Neural cell (in vitro differentiated cells): ENCODE results near the gene SPOCK1. TPM values are rescaled to one million over a fixed set of nuclear protein-coding genes. Genes with fewer than 3 reads are reported as not detected.

Experiments
- H2AFZ ChIP-seq: fragments of 200-600, 300-800 bp; sonication (generic), shearing (Covaris generic); 2 replicates; pipeline ENCODE4 v1.6.0; 2014; ENCODE audit warnings: low read depth, mild to moderate bottlenecking, antibody characterized with exemption, low read length, moderate library complexity
- H3F3A ChIP-seq: fragments of 200-600 bp; shearing (Covaris generic); 2 replicates; pipeline ENCODE4 v1.6.1; 2016; ENCODE audit warnings: mild to moderate bottlenecking, moderate library complexity, mixed read lengths, antibody characterized with exemption, low read length; ENCODE audit not compliant: insufficient read depth, poor library complexity, severe bottlenecking
- H3K27ac ChIP-seq: fragments of 200-600, 300-800 bp; sonication (generic), shearing (Covaris generic); 2 replicates; pipeline ENCODE4 v1.5.1; 2014; ENCODE audit warnings: mild to moderate bottlenecking, low read length, moderate library complexity
- H3K27me3 ChIP-seq: fragments of 300-800, 200-600 bp; sonication (generic), shearing (Covaris generic); 2 replicates; pipeline ENCODE4 v1.6.0; 2014; ENCODE audit warnings: mild to moderate bottlenecking, low read depth, low read length, moderate library complexity; ENCODE audit not compliant: insufficient read depth
- H3K36me3 ChIP-seq: fragments of 300-800, 200-600 bp; sonication (generic), shearing (Covaris generic); 2 replicates; pipeline ENCODE4 v1.5.1; 2014; ENCODE audit warnings: mild to moderate bottlenecking, antibody characterized with exemption, low read length, moderate library complexity; ENCODE audit not compliant: insufficient read depth
- H3K4me2 ChIP-seq: fragments of 300-800, 200-600 bp; sonication (generic), shearing (Covaris generic); 2 replicates; pipeline ENCODE4 v1.6.0; 2014; ENCODE audit warnings: mild to moderate bottlenecking, low read length
- H3K4me3 ChIP-seq: fragments of 300-800, 200-600 bp; sonication (generic), shearing (Covaris generic); 2 replicates; pipeline ENCODE4 v1.5.1; 2014; ENCODE audit warnings: mild to moderate bottlenecking, low read length, moderate library complexity
- H3K79me2 ChIP-seq: fragments of 200-600 bp; shearing (Covaris generic); replicated peaks from 2 replicates; pipeline ENCODE4 v1.6.0; 2014; ENCODE audit warnings: mild to moderate bottlenecking, low read length, moderate library complexity; ENCODE audit not compliant: insufficient read depth
- H3K9ac ChIP-seq: fragments of 300-800, 200-600 bp; sonication (generic), shearing (Covaris generic); 2 replicates; pipeline ENCODE4 v1.6.1; 2016; ENCODE audit warnings: mild to moderate bottlenecking, low read length, mixed read lengths
- H3K9me2 ChIP-seq: fragments of 200-600 bp; shearing (Covaris generic); 2 replicates; pipeline ENCODE4 v1.6.1; 2016; ENCODE audit warnings: mild to moderate bottlenecking, low read length, mixed read lengths; ENCODE audit not compliant: insufficient read depth
- H3K9me3 ChIP-seq: fragments of 200-600, 300-800 bp; sonication (generic), shearing (Covaris generic); 2 replicates; pipeline ENCODE4 v1.6.1; 2016; ENCODE audit warnings: mild to moderate bottlenecking, mixed run types, low read length, moderate library complexity, mixed read lengths
- H4K20me1 ChIP-seq: fragments of 200-600 bp; shearing (Covaris generic); 2 replicates; pipeline ENCODE4 v1.6.1; 2016; ENCODE audit warnings: mild to moderate bottlenecking, mixed run types; ENCODE audit not compliant: insufficient read depth
- CTCF ChIP-seq: fragments of 450-650 bp; IDR thresholded peaks from 2 replicates; pipeline ENCODE4 v1.5.1; 2014; ENCODE audit warnings: antibody characterized with exemption, mild to moderate bottlenecking, moderate library complexity; ENCODE audit not compliant: poor library complexity, severe bottlenecking
- EP300 ChIP-seq: fragments of 450-650 bp; conservative IDR thresholded peaks from 2 replicates; pipeline ENCODE4 v1.6.1; 2014; ENCODE audit warnings: antibody characterized with exemption, mild to moderate bottlenecking, moderate library complexity; ENCODE audit not compliant: poor library complexity, severe bottlenecking
- MXI1 ChIP-seq: fragments of 450-650 bp; conservative IDR thresholded peaks from 2 replicates; pipeline ENCODE4 v1.6.1; 2014; ENCODE audit warnings: antibody characterized with exemption, mild to moderate bottlenecking; ENCODE audit not compliant: poor library complexity, severe bottlenecking
- POLR2AphosphoS5 ChIP-seq: IDR thresholded peaks from 2 replicates; pipeline ENCODE4 v1.6.1; 2012
- RAD21 ChIP-seq: fragments of 450-650 bp; conservative IDR thresholded peaks from 2 replicates; pipeline ENCODE4 v1.6.1; 2014; ENCODE audit warnings: antibody characterized with exemption, mild to moderate bottlenecking, moderate library complexity
- REST ChIP-seq: IDR thresholded peaks from 2 replicates; pipeline ENCODE4 v1.6.1; 2012; ENCODE audit warnings: borderline replicate concordance
- SMC3 ChIP-seq: fragments of 450-650 bp; conservative IDR thresholded peaks from 2 replicates; pipeline ENCODE4 v1.6.1; 2014; ENCODE audit warnings: antibody characterized with exemption, mild to moderate bottlenecking, moderate library complexity; ENCODE audit not compliant: poor library complexity
- TAF1 ChIP-seq: IDR thresholded peaks from 2 replicates; pipeline ENCODE4 v1.6.1; 2012; ENCODE audit warnings: low read depth
- polyA plus RNA-seq: library from polyadenylated mRNA; depleted of rRNA; stranded (reverse); fragments of >200 nt; gene quantifications from 2 replicates; pipeline ENCODE4 v1.2.3, GENCODE V29; 2014

SPOCK1 gene
- polyA plus RNA-seq, 1 donor from 2014 or later, result 33.6 TPM

- no peaks in the 10 kb centered on the region for H3K27me3 ChIP-seq
- no peaks in the 10 kb centered on the region for H3K36me3 ChIP-seq
- H3K4me3 ChIP-seq, result peak overlapping the region; percentile 37
- H3K4me2 ChIP-seq, result peak overlapping the region; percentile 8
- no peaks in the 10 kb centered on the region for H4K20me1 ChIP-seq
- H3K9me3 ChIP-seq, result no peaks in the 10 kb centered on the region
- H3K9ac ChIP-seq, result peak overlapping the region; percentile 50
- H3K79me2 ChIP-seq, result no peaks in the 10 kb centered on the region
- H3K27ac ChIP-seq, result peak overlapping the region; percentile 89
- TF ChIP-seq SMC3, result no peak
- no peak for TF ChIP-seq CTCF
- TF ChIP-seq TAF1, result no peak
- TF ChIP-seq MXI1, result no peak
- H3K9me2 ChIP-seq, result no peaks in the 10 kb centered on the region
- peaks cover 2% of the 10 kb centered on the region for H3F3A ChIP-seq
- H2AFZ ChIP-seq, result no peak overlapping the region
Measured at GRCh38 chr5:137035480-137035878, 463.6 kb downstream of the SPOCK1 start.

- Histone ChIP-seq H3K9ac (peak overlapping the region; percentile 50), H3K9me2 (no peaks in the 10 kb centered on the region), H3K79me2 (no peaks in the 10 kb centered on the region)
Measured at GRCh38 chr5:137034764-137035479, 464.2 kb downstream of the SPOCK1 start.

GRCh38 chr5:137034213-137034612, 464.9 kb downstream of the SPOCK1 start:
- Histone ChIP-seq H3K9me2 (no peaks in the 10 kb centered on the region), H3K9ac (peak overlapping the region; percentile 50), H3K79me2 (no peaks in the 10 kb centered on the region), H3K9me3 (no peaks in the 10 kb centered on the region), H4K20me1 (no peaks in the 10 kb centered on the region), H2AFZ (no peak overlapping the region), H3K4me2 (no peak overlapping the region), H3F3A (peaks cover 2% of the 10 kb centered on the region), H3K4me3 (no peak overlapping the region), H3K27ac (peak overlapping the region; percentile 89), H3K36me3 (no peaks in the 10 kb centered on the region), H3K27me3 (no peaks in the 10 kb centered on the region)
- TF ChIP-seq SMC3 (no peak), MXI1 (no peak), TAF1 (no peak), RAD21 (no peak), REST (no peak), CTCF (no peak), EP300 (no peak)

More at GRCh38 chr5:137034764-137035479, 464.2 kb downstream of the SPOCK1 start:
- H2AFZ ChIP-seq, result no peak overlapping the region
- H3K9me3 ChIP-seq, result no peaks in the 10 kb centered on the region
- H4K20me1 ChIP-seq, result no peaks in the 10 kb centered on the region
- H3K27me3 ChIP-seq, result no peaks in the 10 kb centered on the region
- H3K4me2 ChIP-seq, result peak overlapping the region; percentile 8
- TF ChIP-seq EP300 (peak; percentile 72), CTCF (no peak), SMC3 (peak; percentile 30), POLR2AphosphoS5 (peak; percentile 54)
- peak overlapping the region; percentile 37 for H3K4me3 ChIP-seq
- H3K27ac ChIP-seq, result peak overlapping the region; percentile 89
- H3F3A ChIP-seq, result peaks cover 2% of the 10 kb centered on the region
- no peaks in the 10 kb centered on the region for H3K36me3 ChIP-seq
